WTC11 (cell line): ENCODE measurements around the gene ABI2.

Experiments
- CREB1 ChIP-seq: sonication (generic); formaldehyde crosslinking; IDR thresholded peaks from 2 replicates; pipeline ENCODE4 v1.8.0; 2023; ENCODE audit warnings: mild to moderate bottlenecking, missing genetic modification reagents
- CTCF ChIP-seq: fragments of 200-600 bp; IDR thresholded peaks from 2 replicates; pipeline ENCODE4 v1.8.0; 2022; ENCODE audit warnings: antibody characterized with exemption
- E2F4 ChIP-seq: sonication (generic); formaldehyde crosslinking; IDR thresholded peaks from 2 replicates; pipeline ENCODE4 v1.8.1; 2022; ENCODE audit warnings: low read depth, mild to moderate bottlenecking, moderate library complexity, missing genetic modification reagents, borderline replicate concordance
- ESRRA ChIP-seq: sonication (generic); formaldehyde crosslinking; IDR thresholded peaks from 2 replicates; pipeline ENCODE4 v1.8.1; 2022; ENCODE audit warnings: mild to moderate bottlenecking, missing genetic modification reagents, borderline replicate concordance
- FOXJ3 ChIP-seq: sonication (generic); formaldehyde crosslinking; IDR thresholded peaks from 2 replicates; pipeline ENCODE4 v1.9.0; 2021; ENCODE audit warnings: missing genetic modification reagents, mild to moderate bottlenecking, borderline replicate concordance
- RELA ChIP-seq: sonication (generic); formaldehyde crosslinking; IDR thresholded peaks from 2 replicates; pipeline ENCODE4 v1.8.1; 2022; ENCODE audit warnings: missing genetic modification reagents, mild to moderate bottlenecking, borderline replicate concordance
- TP53 ChIP-seq: sonication (generic); formaldehyde crosslinking; IDR thresholded peaks from 2 replicates; pipeline ENCODE4 v1.8.1; 2023; ENCODE audit warnings: mild to moderate bottlenecking, missing genetic modification reagents
- ZNF121 ChIP-seq: sonication (generic); formaldehyde crosslinking; IDR thresholded peaks from 2 replicates; pipeline ENCODE4 v1.8.0; 2023; ENCODE audit warnings: missing genetic modification reagents
- TF ChIP-seq, protein P1 (sequence below): sonication (generic); formaldehyde crosslinking; IDR thresholded peaks from 2 replicates; pipeline ENCODE4 v1.8.0; 2023; ENCODE audit warnings: missing genetic modification reagents
- TF ChIP-seq, protein P2 (sequence below): sonication (generic); formaldehyde crosslinking; conservative IDR thresholded peaks from 2 replicates; pipeline ENCODE4 v1.8.1; 2022; ENCODE audit warnings: mild to moderate bottlenecking, missing genetic modification reagents

DNA sequence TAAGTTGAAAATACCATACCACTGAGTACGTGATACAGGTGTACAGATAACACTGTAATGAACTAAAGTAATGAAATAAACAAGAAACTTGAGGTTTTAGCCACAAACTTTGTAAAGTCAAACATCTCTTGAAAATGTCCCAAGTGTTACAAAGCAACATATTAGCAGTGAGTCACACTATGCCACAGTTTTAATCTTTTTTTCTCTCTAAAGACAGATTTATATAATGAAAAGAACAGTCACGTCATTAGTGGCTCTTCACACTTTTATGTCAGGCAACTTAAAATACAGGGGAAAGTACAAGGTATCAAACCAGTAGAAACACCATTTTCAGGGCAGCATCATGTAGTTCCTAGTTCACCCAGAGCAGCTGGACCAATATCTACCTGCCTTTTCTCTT is 164.8 kb downstream of the ABI2 start:
- no peak for TF ChIP-seq CTCF
- TF ChIP-seq FOXJ3 (CRISPR knock-in tag): no peak
- TF ChIP-seq ESRRA (CRISPR knock-in tag): no peak
- no peak for TF ChIP-seq RELA (CRISPR knock-in tag)
- TF ChIP-seq, protein P1, sequence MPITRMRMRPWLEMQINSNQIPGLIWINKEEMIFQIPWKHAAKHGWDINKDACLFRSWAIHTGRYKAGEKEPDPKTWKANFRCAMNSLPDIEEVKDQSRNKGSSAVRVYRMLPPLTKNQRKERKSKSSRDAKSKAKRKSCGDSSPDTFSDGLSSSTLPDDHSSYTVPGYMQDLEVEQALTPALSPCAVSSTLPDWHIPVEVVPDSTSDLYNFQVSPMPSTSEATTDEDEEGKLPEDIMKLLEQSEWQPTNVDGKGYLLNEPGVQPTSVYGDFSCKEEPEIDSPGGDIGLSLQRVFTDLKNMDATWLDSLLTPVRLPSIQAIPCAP (CRISPR knock-in tag): no peak
- TF ChIP-seq E2F4 (CRISPR knock-in tag): no peak
- no peak for TF ChIP-seq ZNF121 (CRISPR knock-in tag)
- TF ChIP-seq CREB1 (CRISPR knock-in tag): no peak
- TF ChIP-seq, protein P2, sequence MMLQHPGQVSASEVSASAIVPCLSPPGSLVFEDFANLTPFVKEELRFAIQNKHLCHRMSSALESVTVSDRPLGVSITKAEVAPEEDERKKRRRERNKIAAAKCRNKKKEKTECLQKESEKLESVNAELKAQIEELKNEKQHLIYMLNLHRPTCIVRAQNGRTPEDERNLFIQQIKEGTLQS: no peak
- TF ChIP-seq TP53 (CRISPR knock-in tag): no peak
